H9 (cell line): Measurements from ENCODE around the gene HPD. TPM values are rescaled to one million over a fixed set of nuclear protein-coding genes. Genes with fewer than 3 reads are reported as not detected.

ENCODE experiments used
- DNase-seq: peaks from one replicate; pipeline ENCODE4 v3.0.0-alpha.2; 2017
- H2AFZ ChIP-seq: one replicate; pipeline ENCODE4 v1.6.1; 2013; ENCODE audit warnings: mild to moderate bottlenecking, low read length, control low read depth, moderate library complexity
- H2AK5ac ChIP-seq: 2 replicates; pipeline ENCODE4 v1.6.1; 2013; ENCODE audit warnings: low read length, control low read depth, mixed read lengths; ENCODE audit not compliant: insufficient read length
- H2BK120ac ChIP-seq: one replicate; pipeline ENCODE4 v1.6.1; 2013; ENCODE audit warnings: low read depth, mild to moderate bottlenecking, low read length, control low read depth, inconsistent platforms; ENCODE audit not compliant: poor library complexity, severe bottlenecking
- H2BK12ac ChIP-seq: 2 replicates; pipeline ENCODE4 v1.6.1; 2013; ENCODE audit warnings: low read length, control low read depth, mixed read lengths, low read depth; ENCODE audit not compliant: insufficient read length
- H2BK15ac ChIP-seq: 2 replicates; pipeline ENCODE4 v1.6.1; 2013; ENCODE audit warnings: low read depth, low read length, control low read depth
- H2BK20ac ChIP-seq: one replicate; pipeline ENCODE4 v1.6.1; 2013; ENCODE audit warnings: low read depth, mild to moderate bottlenecking, low read length, control low read depth, inconsistent platforms; ENCODE audit not compliant: poor library complexity, severe bottlenecking
- H2BK5ac ChIP-seq: 2 replicates; pipeline ENCODE4 v1.6.1; 2013; ENCODE audit warnings: low read length, control low read depth, mixed read lengths; ENCODE audit not compliant: insufficient read length
- H3K14ac ChIP-seq: 2 replicates; pipeline ENCODE4 v1.6.1; 2013; ENCODE audit warnings: low read length, control low read depth; ENCODE audit not compliant: insufficient read depth
- H3K18ac ChIP-seq: 2 replicates; pipeline ENCODE4 v1.6.1; 2013; ENCODE audit warnings: low read depth, mild to moderate bottlenecking, mixed read lengths, low read length, control low read depth; ENCODE audit not compliant: insufficient read length
- H3K23ac ChIP-seq: 2 replicates; pipeline ENCODE4 v1.6.1; 2013; ENCODE audit warnings: low read length, control low read depth, mixed read lengths, low read depth; ENCODE audit not compliant: insufficient read length
- H3K23me2 ChIP-seq: 2 replicates; pipeline ENCODE4 v1.6.1; 2013; ENCODE audit warnings: low read depth, mild to moderate bottlenecking, mixed read lengths, low read length, control low read depth; ENCODE audit not compliant: insufficient read length, poor library complexity, severe bottlenecking
- H3K27ac ChIP-seq: 2 replicates; pipeline ENCODE4 v1.5.1; 2013; ENCODE audit warnings: low read length, control low read depth, mixed read lengths, low read depth; ENCODE audit not compliant: insufficient read length
- H3K27me3 ChIP-seq: 2 replicates; pipeline ENCODE4 v1.6.1; 2013; ENCODE audit warnings: low read length, control low read depth, inconsistent platforms; ENCODE audit not compliant: insufficient read depth
- H3K4ac ChIP-seq: 2 replicates; pipeline ENCODE4 v1.6.1; 2013; ENCODE audit warnings: low read depth, mild to moderate bottlenecking, control low read depth, inconsistent platforms, low read length, moderate library complexity
- H3K4me1 ChIP-seq: 2 replicates; pipeline ENCODE4 v1.6.1; 2013; ENCODE audit warnings: low read length, control low read depth, inconsistent platforms; ENCODE audit not compliant: insufficient read depth
- H3K4me2 ChIP-seq: 2 replicates; pipeline ENCODE4 v1.6.1; 2013; ENCODE audit warnings: low read length, control low read depth, mixed read lengths; ENCODE audit not compliant: insufficient read length, insufficient read depth
- H3K56ac ChIP-seq: 2 replicates; pipeline ENCODE4 v1.6.1; 2013; ENCODE audit warnings: low read depth, mild to moderate bottlenecking, mixed read lengths, low read length, control low read depth; ENCODE audit not compliant: insufficient read length
- H3K79me1 ChIP-seq: 2 replicates; pipeline ENCODE4 v1.6.1; 2013; ENCODE audit warnings: low read depth, mild to moderate bottlenecking, moderate library complexity, low read length, control low read depth, inconsistent platforms; ENCODE audit not compliant: insufficient read depth, poor library complexity, severe bottlenecking
- H3K79me2 ChIP-seq: 2 replicates; pipeline ENCODE4 v1.6.1; 2013; ENCODE audit warnings: low read length, control low read depth, inconsistent platforms; ENCODE audit not compliant: insufficient read depth
- H3K9ac ChIP-seq: 2 replicates; pipeline ENCODE4 v1.6.1; 2013; ENCODE audit warnings: low read length, control low read depth, mixed read lengths; ENCODE audit not compliant: insufficient read length; ENCODE audit errors: extremely low read depth
- H3K9me3 ChIP-seq: one replicate; pipeline ENCODE4 v1.6.1; 2013; ENCODE audit warnings: low read depth, low read length, inconsistent platforms; ENCODE audit not compliant: control insufficient read depth
- H3T11ph ChIP-seq: one replicate; pipeline ENCODE4 v1.6.1; 2013; ENCODE audit warnings: mild to moderate bottlenecking, low read length, control low read depth, inconsistent platforms
- H4K20me1 ChIP-seq: one replicate; pipeline ENCODE4 v1.6.1; 2013; ENCODE audit not compliant: control insufficient read depth, insufficient read length, insufficient read depth
- H4K5ac ChIP-seq: 2 replicates; pipeline ENCODE4 v1.6.1; 2013; ENCODE audit warnings: low read depth, mild to moderate bottlenecking, mixed read lengths, low read length, control low read depth; ENCODE audit not compliant: insufficient read length
- H4K8ac ChIP-seq: replicated peaks from 2 replicates; pipeline ENCODE4 v1.6.1; 2013; ENCODE audit warnings: low read length, control low read depth, mixed read lengths, low read depth; ENCODE audit not compliant: insufficient read length
- H4K91ac ChIP-seq: 2 replicates; pipeline ENCODE4 v1.6.1; 2013; ENCODE audit warnings: low read depth, mild to moderate bottlenecking, moderate library complexity, mixed read lengths, low read length, control low read depth; ENCODE audit not compliant: insufficient read length
- H3K27ac Mint-ChIP-seq, 3 experiments: 2 replicates in 2 of 3; 3 replicates in 1 of 3; pipeline ENCODE4 v1.8.0; 2020 to 2021; ENCODE audit warnings: mixed read lengths in 3 of 3, mild to moderate bottlenecking in 1 of 3, moderate library complexity in 1 of 3
- H3K27me3 Mint-ChIP-seq: 2 replicates; pipeline ENCODE4 v1.8.0; 2021; ENCODE audit warnings: low read depth, mild to moderate bottlenecking, moderate library complexity, mixed read lengths
- H3K36me3 Mint-ChIP-seq, 3 experiments: 2 replicates in 2 of 3; 3 replicates in 1 of 3; pipeline ENCODE4 v1.8.0; 2020 to 2021; ENCODE audit warnings: low read depth in 3 of 3, mixed read lengths in 3 of 3; ENCODE audit not compliant: insufficient read depth in 1 of 3
- H3K4me1 Mint-ChIP-seq, 2 experiments: 2 replicates each; pipeline ENCODE4 v1.8.0; 2020; ENCODE audit warnings: mixed read lengths in 2 of 2
- H3K4me3 Mint-ChIP-seq, 2 experiments: 2 replicates in 1 of 2; 3 replicates in 1 of 2; pipeline ENCODE4 v1.8.0; 2020 to 2021; ENCODE audit warnings: mild to moderate bottlenecking in 2 of 2, mixed read lengths in 2 of 2, moderate library complexity in 1 of 2
- H3K9me3 Mint-ChIP-seq, 2 experiments: 2 replicates in 1 of 2; 3 replicates in 1 of 2; pipeline ENCODE4 v1.8.0; 2020; ENCODE audit warnings: mild to moderate bottlenecking in 2 of 2, mixed read lengths in 2 of 2, moderate library complexity in 1 of 2
- CTCF ChIP-seq: fragments of 200-600 bp; sonication (generic); conservative IDR thresholded peaks from 3 replicates; pipeline ENCODE4 v1.8.0; 2021; ENCODE audit warnings: antibody characterized with exemption, mild to moderate bottlenecking
- WGBS: extraction: QIAGEN DNeasy Blood & Tissue Kit; methylation state at CpG from one replicate; pipeline ENCODE4 v1.1.7; 2013; ENCODE audit warnings: missing lambda C conversion rate, low lambda C conversion rate, mixed read lengths; ENCODE audit not compliant: insufficient read length; ENCODE audit errors: extremely low coverage; 5-methylcytosine and 5-hydroxymethylcytosine counted together
- total RNA-seq: library from RNA; stranded (reverse); gene quantifications from 2 replicates; pipeline ENCODE4 v1.2.1, GENCODE V29; 2021

Gene HPD
- total RNA-seq, 1 experiment from 2014 or later, result not detected

- TF ChIP-seq CTCF, result no peak
- Histone ChIP-seq H3K27ac (no peak overlapping the region), H3K9me3 (no peaks in the 10 kb centered on the region)
Observed at GRCh38 chr12:121893961-121894460, 35.4 kb upstream of the HPD start.

More at GRCh38 chr12:121893961-121894460, 35.4 kb upstream of the HPD start:
- Histone ChIP-seq H4K8ac (no peak overlapping the region), H2AFZ (no peak overlapping the region), H3K4me1 (no peaks in the 10 kb centered on the region), H4K20me1 (no peaks in the 10 kb centered on the region), H3K18ac (no peak overlapping the region), H3K9ac (no peak overlapping the region), H3K23me2 (peaks cover 3% of the 10 kb centered on the region), H3K23ac (no peak overlapping the region), H2BK20ac (no peak overlapping the region), H3K79me1 (no peaks in the 10 kb centered on the region), H2BK120ac (no peak overlapping the region), H3K27me3 (no peaks in the 10 kb centered on the region; the same call in 1 of the 2 replicates), H3K56ac (no peak overlapping the region), H2BK12ac (no peak overlapping the region), H3K4ac (no peak overlapping the region), H3K79me2 (no peaks in the 10 kb centered on the region), H4K5ac (no peak overlapping the region), H2BK15ac (no peak overlapping the region), H2AK5ac (no peak overlapping the region), H3K14ac (no peak overlapping the region), H2BK5ac (no peak overlapping the region), H3T11ph (no peak overlapping the region), H4K91ac (no peak overlapping the region), H3K4me2 (no peak overlapping the region)
- no CpG with 5 or more reads among the region's 1 CpG for WGBS
- Mint-ChIP-seq H3K4me1 (peaks cover 19% of the 10 kb centered on the region in 2 experiments), H3K4me3 (no peak overlapping the region), H3K36me3 (peaks cover 8 to 46% (median 24%) of the 10 kb centered on the region in 3 experiments; a peak in 6 of 7 replicates), H3K27ac (peak overlapping the region in 1 of 3 experiments; percentile 37; a peak in 2 of 7 replicates), H3K9me3 (no peaks in the 10 kb centered on the region), H3K27me3 (peaks cover 16% of the 10 kb centered on the region)
- DNase-seq, result peak; percentile 66
